Panc1 (cell line): ENCODE results near the gene FUBP3. TPM values are rescaled to one million over a fixed set of nuclear protein-coding genes. Genes with fewer than 3 reads are reported as not detected.

ENCODE experiments used
- ATAC-seq: fragments of 200-7000 bp; cut with Tn5 transposase; 2 replicates; pipeline ENCODE4 v1.9.1; 2020; ENCODE audit warnings: mild to moderate bottlenecking, moderate library complexity
- BruUV-seq: library from RNA; stranded (reverse); fragments of 400-500 nt; replicated peaks from 2 replicates; lab custom pipeline; 2021; lab: Mats Ljungman, UMichigan
- CTCF ChIA-PET: fragments of 300-600 bp; sonication (Branson Sonifier 250); formaldehyde crosslinking; loops from one replicate; lab custom pipeline; 2022; ENCODE audit warnings: antibody characterized with exemption; lab: Charles Lee
- POLR2A ChIA-PET: fragments of 300-600 bp; sonication (Branson Sonifier 250); formaldehyde crosslinking; loops from one replicate; lab custom pipeline; 2022; ENCODE audit warnings: antibody characterized with exemption; lab: Charles Lee
- DNase-seq: peaks from one replicate; pipeline ENCODE4 v3.0.0-alpha.2; 2010; ENCODE audit warnings: low read depth, low spot score
- H3K27ac ChIP-seq: 2 replicates; pipeline ENCODE4 v1.5.1; 2011; ENCODE audit warnings: mild to moderate bottlenecking, low read length, inconsistent platforms
- H3K27me3 ChIP-seq: fragments of 200-500 bp; sonication (Bioruptor generic); 2 replicates; pipeline ENCODE4 v1.6.0; 2014; ENCODE audit warnings: low read length, inconsistent platforms; ENCODE audit not compliant: control insufficient read depth, insufficient read depth
- H3K36me3 ChIP-seq: fragments of 200-500 bp; sonication (Bioruptor generic); 2 replicates; pipeline ENCODE4 v1.5.1; 2014; ENCODE audit warnings: inconsistent platforms, mild to moderate bottlenecking, low read length, moderate library complexity; ENCODE audit not compliant: control insufficient read depth, insufficient read depth
- H3K4me1 ChIP-seq: 2 replicates; pipeline ENCODE4 v1.5.1; 2011; ENCODE audit warnings: inconsistent platforms, mild to moderate bottlenecking, low read length, moderate library complexity; ENCODE audit not compliant: control insufficient read depth, insufficient read depth
- H3K4me3 ChIP-seq, 2 experiments: 2 replicates each; pipeline ENCODE4 v1.5.1; 2011 to 2012; ENCODE audit warnings: low read depth in 2 of 2, low read length in 2 of 2, mild to moderate bottlenecking in 2 of 2, inconsistent platforms in 1 of 2, moderate library complexity in 1 of 2
- H3K9me3 ChIP-seq: fragments of 200-500 bp; sonication (Bioruptor generic); 2 replicates; pipeline ENCODE4 v1.5.1; 2014; ENCODE audit warnings: low read depth, mild to moderate bottlenecking, inconsistent platforms, low read length, moderate library complexity; ENCODE audit not compliant: control insufficient read depth, insufficient read depth
- CTCF ChIP-seq: fragments of 450-650 bp; IDR thresholded peaks from 2 replicates; pipeline ENCODE4 v1.5.1; 2017; ENCODE audit warnings: mild to moderate bottlenecking
- POLR2AphosphoS5 ChIP-seq: IDR thresholded peaks from 2 replicates; pipeline ENCODE4 v1.6.1; 2012; ENCODE audit warnings: mild to moderate bottlenecking, low read depth, low read length, moderate library complexity
- REST ChIP-seq, 2 experiments: IDR thresholded peaks; 2 replicates each; pipeline ENCODE4 v1.6.1; 2011 to 2012; ENCODE audit warnings: low read depth in 2 of 2, control low read depth in 1 of 2, low read length in 1 of 2, mild to moderate bottlenecking in 1 of 2, moderate library complexity in 1 of 2; ENCODE audit not compliant: insufficient read depth in 1 of 2
- SIN3A ChIP-seq: IDR thresholded peaks from 2 replicates; pipeline ENCODE4 v1.6.1; 2012; ENCODE audit warnings: low read depth, mild to moderate bottlenecking, low read length, moderate library complexity, borderline replicate concordance; ENCODE audit not compliant: insufficient read depth
- TCF7L2 ChIP-seq: IDR thresholded peaks from 2 replicates; pipeline ENCODE4 v1.6.1; 2011; ENCODE audit warnings: mild to moderate bottlenecking, low read depth, low read length, inconsistent platforms
- in situ Hi-C: cut with HindIII; loops from 2 replicates; pipeline ENCODE4 v1.10.0; 2016; ENCODE audit warnings: low sequenced_read_pairs, low pct_unique_long_range_greater_than_20kb
- intact Hi-C: fragments of 100-400 bp; cut with micrococcal nuclease; formaldehyde crosslinking; loops from one replicate; pipeline ENCODE4 v1.10.0; 2022; ENCODE audit not compliant: unreplicated experiment
- total RNA-seq: library from RNA; stranded (reverse); gene quantifications from one replicate; pipeline ENCODE4 v1.2.1, GENCODE V29; 2021; ENCODE audit not compliant: unreplicated experiment

Gene FUBP3
- total RNA-seq, 1 experiment from 2014 or later = 46.6 TPM

GRCh38 chr9:130616451-130616850 lies 37.1 kb downstream of the FUBP3 start:
- intact Hi-C loops = no loop called here
- CTCF ChIA-PET = no interaction called here

GRCh38 chr9:130623466-130623865 lies 44.1 kb downstream of the FUBP3 start:
- H3K27ac ChIP-seq = no peak overlapping the region
- intact Hi-C loops = no loop called here
- no TSS peak for BruUV-seq
- H3K27me3 ChIP-seq = no peaks in the 10 kb centered on the region
- ChIA-PET POLR2A (no interaction called here), CTCF (no interaction called here)
- in situ Hi-C loops = no loop called here
- peaks cover 6% of the 10 kb centered on the region for H3K36me3 ChIP-seq
- no peak overlapping the region for H3K4me3 ChIP-seq
- DNase-seq (no peak), ATAC-seq (no peak)
- H3K9me3 ChIP-seq = no peaks in the 10 kb centered on the region
- H3K4me1 ChIP-seq = no peaks in the 10 kb centered on the region
- TF ChIP-seq POLR2AphosphoS5 = no peak
- no peak for TF ChIP-seq REST (IDR thresholded peaks at IDR 0.05; ENCODE audit: insufficient read depth in 1 of 2, low read depth in 2 of 2, low read length in 1 of 2)
- no peak for TF ChIP-seq CTCF
- no peak for TF ChIP-seq SIN3A
- no peak for TF ChIP-seq TCF7L2

More at GRCh38 chr9:130616451-130616850, 37.1 kb downstream of the FUBP3 start:
- Histone ChIP-seq H3K27ac (no peak overlapping the region), H3K4me1 (no peaks in the 10 kb centered on the region), H3K4me3 (no peak overlapping the region), H3K9me3 (no peaks in the 10 kb centered on the region), H3K36me3 (peaks cover 14% of the 10 kb centered on the region), H3K27me3 (no peaks in the 10 kb centered on the region)
- no peak for ATAC-seq
- no peak for DNase-seq
- BruUV-seq = no TSS peak
- POLR2A ChIA-PET = no interaction called here
- in situ Hi-C loops = no loop called here
- TF ChIP-seq SIN3A (no peak), REST (IDR thresholded peaks at IDR 0.05; ENCODE audit: insufficient read depth in 1 of 2, low read depth in 2 of 2, low read length in 1 of 2) (no peak), TCF7L2 (no peak), CTCF (no peak), POLR2AphosphoS5 (no peak)
